ENCODE results near the gene SLC2A8.

SLC2A8 gene

GRCh38 chr9:127380479-127380878, 16.5 kb upstream of the SLC2A8 start:
- in situ Hi-C loops (cut with MboI; ENCODE audit: low sequenced_read_pairs): no loop called here

GRCh38 chr9:127382541-127382940, 14.4 kb upstream of the SLC2A8 start:
- in situ Hi-C loops (cut with MboI; ENCODE audit: low sequenced_read_pairs): no loop called here

GRCh38 chr9:127384016-127384730, 12.8 kb upstream of the SLC2A8 start:
- in situ Hi-C loops (cut with MboI; ENCODE audit: low sequenced_read_pairs): no loop called here

- in situ Hi-C loops (cut with MboI; ENCODE audit: low sequenced_read_pairs): no loop called here
Measured at GRCh38 chr9:127384901-127385300, 12.1 kb upstream of the SLC2A8 start.

- in situ Hi-C loops (cut with MboI; ENCODE audit: low sequenced_read_pairs): no loop called here
Measured at GRCh38 chr9:127386249-127386648, 10.7 kb upstream of the SLC2A8 start.

- in situ Hi-C loops (cut with MboI; ENCODE audit: low sequenced_read_pairs): no loop called here
Measured at GRCh38 chr9:127386981-127387380, 10.0 kb upstream of the SLC2A8 start.

GRCh38 chr9:127388037-127388855, 8.7 kb upstream of the SLC2A8 start:
- in situ Hi-C loops (cut with MboI; ENCODE audit: low sequenced_read_pairs): no loop called here

GRCh38 chr9:127388856-127389238, 8.1 kb upstream of the SLC2A8 start:
- in situ Hi-C loops (cut with MboI; ENCODE audit: low sequenced_read_pairs): no loop called here

- in situ Hi-C loops (cut with MboI; ENCODE audit: low sequenced_read_pairs): no loop called here
Measured at GRCh38 chr9:127389381-127390247, 7.4 kb upstream of the SLC2A8 start.

GRCh38 chr9:127390248-127390545, 6.8 kb upstream of the SLC2A8 start:
- in situ Hi-C loops (cut with MboI; ENCODE audit: low sequenced_read_pairs): no loop called here

- in situ Hi-C loops (cut with MboI; ENCODE audit: low sequenced_read_pairs): no loop called here
Measured at GRCh38 chr9:127390563-127390962, 6.4 kb upstream of the SLC2A8 start.

- in situ Hi-C loops (cut with MboI; ENCODE audit: low sequenced_read_pairs): no loop called here
Measured at GRCh38 chr9:127392166-127392565, 4.8 kb upstream of the SLC2A8 start.

- in situ Hi-C loops (cut with MboI; ENCODE audit: low sequenced_read_pairs): no loop called here
Measured at GRCh38 chr9:127392976-127393375, 4.0 kb upstream of the SLC2A8 start.

- in situ Hi-C loops (cut with MboI; ENCODE audit: low sequenced_read_pairs): no loop called here
Measured at GRCh38 chr9:127393645-127394044, 3.3 kb upstream of the SLC2A8 start.

- in situ Hi-C loops (cut with MboI; ENCODE audit: low sequenced_read_pairs): no loop called here
Measured at GRCh38 chr9:127395497-127396252, 1.3 kb upstream of the SLC2A8 start.

- in situ Hi-C loops (cut with MboI; ENCODE audit: low sequenced_read_pairs): no loop called here
Measured at GRCh38 chr9:127396253-127396807, 639 bp upstream of the SLC2A8 start.

GRCh38 chr9:127397646-127398274, 791 bp downstream of the SLC2A8 start:
- in situ Hi-C loops (cut with MboI; ENCODE audit: low sequenced_read_pairs): no loop called here

- in situ Hi-C loops (cut with MboI; ENCODE audit: low sequenced_read_pairs): no loop called here
Measured at GRCh38 chr9:127398275-127398647, 1.3 kb downstream of the SLC2A8 start.

GRCh38 chr9:127398715-127399400, 1.9 kb downstream of the SLC2A8 start:
- in situ Hi-C loops (cut with MboI; ENCODE audit: low sequenced_read_pairs): no loop called here
